HCT116 (cell line): ENCODE results near the gene CLRN1. TPM values are rescaled to one million over a fixed set of nuclear protein-coding genes. Genes with fewer than 3 reads are reported as not detected.

Experiments used
- ATAC-seq: fragments of 200-7000 bp; cut with Tn5 transposase; 2 replicates; pipeline ENCODE4 v1.9.1; 2020; ENCODE audit warnings: mild to moderate bottlenecking, moderate library complexity
- BruUV-seq: library from RNA; stranded (reverse); fragments of 400-500 nt; replicated peaks from 2 replicates; lab custom pipeline; 2021; lab: Mats Ljungman, UMichigan
- CTCF ChIA-PET: fragments of 300-600 bp; sonication (Branson Sonifier 250); formaldehyde crosslinking; loops from one replicate; lab custom pipeline; 2021; ENCODE audit warnings: antibody characterized with exemption; lab: Charles Lee
- POLR2A ChIA-PET: fragments of 300-600, 350-600 bp; sonication (Branson Sonifier 250); formaldehyde crosslinking; loops from one replicate; lab custom pipeline; 2021; ENCODE audit warnings: antibody characterized with exemption; lab: Charles Lee
- RAD21 ChIA-PET, 2 experiments: fragments of 300-600 bp; sonication (Branson Sonifier 250); formaldehyde crosslinking; loops; one replicate each; lab custom pipeline; 2023; ENCODE audit warnings: low total read pairs in 2 of 2; ENCODE audit not compliant: uncharacterized antibody in 2 of 2, unreplicated experiment in 2 of 2, low non-redundant PET in 1 of 2; lab: Charles Lee
- DNase-seq: peaks from one replicate; pipeline ENCODE4 v3.0.0-alpha.2; 2010; ENCODE audit warnings: low read depth, low spot score
- H2AFZ ChIP-seq: fragments of 200-600 bp; shearing (Covaris generic), sonication (generic); 2 replicates; pipeline ENCODE4 v1.6.1; 2017; ENCODE audit warnings: low read depth, mixed run types, mixed read lengths, antibody characterized with exemption, low read length; ENCODE audit not compliant: poor library complexity, severe bottlenecking
- H3K27ac ChIP-seq: 2 replicates; pipeline ENCODE4 v1.5.1; 2012; ENCODE audit warnings: low read depth, low read length
- H3K27me3 ChIP-seq: fragments of 200-600 bp; sonication (generic); 2 replicates; pipeline ENCODE4 v1.6.1; 2016; ENCODE audit warnings: mixed run types, low read length, mixed read lengths; ENCODE audit not compliant: insufficient read depth
- H3K36me3 ChIP-seq, 2 experiments: fragments of 200-500 bp in 1 of 2; fragments of 200-600 bp in 1 of 2; sonication (Bioruptor generic) in 1 of 2; sonication (generic) in 1 of 2; 2 replicates each; pipeline versions ENCODE4 v1.5.1 to v1.6.1; 2014 to 2016; ENCODE audit warnings: low read length in 2 of 2, inconsistent platforms in 1 of 2, mixed read lengths in 1 of 2, mixed run types in 1 of 2; ENCODE audit not compliant: insufficient read depth in 2 of 2, control insufficient read depth in 1 of 2
- H3K4me1 ChIP-seq, 2 experiments: fragments of 200-600 bp in 1 of 2; sonication (generic) in 1 of 2; 2 replicates each; pipeline versions ENCODE4 v1.5.1 to v1.6.1; 2012 to 2017; ENCODE audit warnings: low read length in 2 of 2, inconsistent platforms in 1 of 2, mild to moderate bottlenecking in 1 of 2, mixed read lengths in 1 of 2, mixed run types in 1 of 2, moderate library complexity in 1 of 2; ENCODE audit not compliant: insufficient read depth in 2 of 2, control insufficient read depth in 1 of 2
- H3K4me2 ChIP-seq: fragments of 200-600 bp; sonication (generic); 2 replicates; pipeline ENCODE4 v1.6.1; 2017; ENCODE audit warnings: mixed run types, low read length, mixed read lengths
- H3K4me3 ChIP-seq, 2 experiments: fragments of 200-600 bp in 1 of 2; sonication (generic) in 1 of 2; replicated peaks in 1 of 2; 2 replicates each; pipeline ENCODE4 v1.5.1; 2011 to 2016; ENCODE audit warnings: low read length in 2 of 2, control low read depth in 1 of 2, low read depth in 1 of 2, mild to moderate bottlenecking in 1 of 2, mixed read lengths in 1 of 2, mixed run types in 1 of 2
- H3K79me2 ChIP-seq: fragments of 200-600 bp; sonication (generic); 2 replicates; pipeline ENCODE4 v1.6.1; 2017; ENCODE audit warnings: mild to moderate bottlenecking, mixed run types, low read length, moderate library complexity, mixed read lengths; ENCODE audit not compliant: insufficient read depth
- H3K9ac ChIP-seq: fragments of 200-600 bp; sonication (generic); 2 replicates; pipeline ENCODE4 v1.6.1; 2016; ENCODE audit warnings: low read length, mixed read lengths
- H3K9me2 ChIP-seq: fragments of 200-600 bp; sonication (generic), shearing (Covaris generic); 2 replicates; pipeline ENCODE4 v1.6.1; 2017; ENCODE audit warnings: mixed run types, mild to moderate bottlenecking, moderate library complexity; ENCODE audit not compliant: insufficient read depth
- H3K9me3 ChIP-seq, 2 experiments: fragments of 200-500 bp in 1 of 2; fragments of 200-600 bp in 1 of 2; sonication (Bioruptor generic) in 1 of 2; sonication (generic) in 1 of 2; 2 replicates each; pipeline ENCODE4 v1.6.1; 2014 to 2017; ENCODE audit warnings: low read length in 2 of 2, mixed read lengths in 2 of 2, inconsistent platforms in 1 of 2, low read depth in 1 of 2, mild to moderate bottlenecking in 1 of 2, mixed run types in 1 of 2, moderate library complexity in 1 of 2; ENCODE audit not compliant: control insufficient read depth in 1 of 2, insufficient read depth in 1 of 2
- H4K20me1 ChIP-seq: fragments of 200-600 bp; sonication (generic), shearing (Covaris generic); 2 replicates; pipeline ENCODE4 v1.6.1; 2017; ENCODE audit warnings: mixed run types, mild to moderate bottlenecking, moderate library complexity; ENCODE audit not compliant: insufficient read depth
- CBX3 ChIP-seq: IDR thresholded peaks from 2 replicates; pipeline ENCODE4 v1.6.1; 2012; ENCODE audit warnings: low read depth
- EGR1 ChIP-seq: IDR thresholded peaks from 2 replicates; pipeline ENCODE4 v1.6.1; 2012; ENCODE audit warnings: low read depth
- POLR2A ChIP-seq: IDR thresholded peaks from 2 replicates; pipeline ENCODE4 v1.7.0; 2011; ENCODE audit warnings: borderline replicate concordance; ENCODE audit not compliant: insufficient read depth, insufficient read length; ENCODE audit errors: extremely low read depth
- SRF ChIP-seq: IDR thresholded peaks from 2 replicates; pipeline ENCODE4 v1.6.1; 2012; ENCODE audit warnings: low read depth
- ZFX ChIP-seq: fragments of 450-650 bp; IDR thresholded peaks from 2 replicates; pipeline ENCODE4 v1.6.1; 2017
- intact Hi-C: fragments of 100-400 bp; cut with micrococcal nuclease; formaldehyde crosslinking; loops from 2 replicates; pipeline ENCODE4 v1.10.0; 2022
- total RNA-seq: library from RNA; stranded (reverse); gene quantifications from one replicate; pipeline ENCODE4 v1.2.1, GENCODE V29; 2021; ENCODE audit not compliant: unreplicated experiment
- TF ChIP-seq, protein P1 (sequence below): IDR thresholded peaks from 2 replicates; pipeline ENCODE4 v1.6.1; 2011; ENCODE audit warnings: mild to moderate bottlenecking, low read length, moderate library complexity; ENCODE audit not compliant: insufficient replicate concordance; ENCODE audit errors: extremely low read depth
- TF ChIP-seq, protein P2 (sequence below): IDR thresholded peaks from 2 replicates; pipeline ENCODE4 v1.6.1; 2012; ENCODE audit warnings: low read depth

Gene CLRN1
- total RNA-seq, 1 experiment from 2014 or later = not detected

- POLR2A ChIA-PET = no interaction called here
- ATAC-seq (no peak), DNase-seq (no peak)
- RAD21 ChIA-PET = no interaction called here
- Histone ChIP-seq H3K27me3 (no peaks in the 10 kb centered on the region), H3K27ac (no peak overlapping the region), H3K9me2 (no peaks in the 10 kb centered on the region), H3K4me1 (no peaks in the 10 kb centered on the region), H3K9ac (no peak overlapping the region), H3K79me2 (no peaks in the 10 kb centered on the region), H3K9me3 (no peaks in the 10 kb centered on the region), H3K4me2 (no peak overlapping the region), H3K36me3 (no peaks in the 10 kb centered on the region), H4K20me1 (no peaks in the 10 kb centered on the region), H3K4me3 (no peak overlapping the region), H2AFZ (no peak overlapping the region)
- no TSS peak for BruUV-seq
- intact Hi-C loops = no loop called here
- CTCF ChIA-PET = no interaction called here
- no peak for TF ChIP-seq CBX3
- no peak for TF ChIP-seq EGR1
- no peak for TF ChIP-seq SRF
Measured at GRCh38 chr3:150931745-150932144, 40.8 kb downstream of the CLRN1 start.

DNA sequence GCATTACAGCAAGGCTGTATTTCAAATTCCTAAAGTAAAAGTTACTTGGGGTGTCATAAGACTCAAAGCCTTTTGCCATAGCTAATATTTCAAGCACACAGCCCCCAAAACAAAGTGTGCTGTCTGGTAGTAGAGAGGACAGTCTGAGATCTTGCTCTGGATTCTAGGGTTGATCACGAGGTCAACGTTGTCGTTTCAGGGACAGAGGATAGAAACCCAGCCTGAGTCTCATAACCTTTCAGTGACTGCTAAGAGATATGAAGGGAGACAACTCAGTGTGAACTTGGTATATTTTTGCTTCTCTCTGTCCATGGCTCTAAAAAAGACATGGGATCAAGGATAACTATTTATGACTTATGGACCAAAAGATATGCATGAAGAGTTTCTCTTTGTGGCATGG is 41.7 kb downstream of the CLRN1 start:
- Histone ChIP-seq H3K4me3 (no peak overlapping the region), H3K9me2 (no peaks in the 10 kb centered on the region), H3K79me2 (no peaks in the 10 kb centered on the region), H3K9me3 (no peaks in the 10 kb centered on the region), H3K4me1 (peaks cover 0 to 2% of the 10 kb centered on the region in 2 experiments; a peak in 2 of 4 replicates), H2AFZ (no peak overlapping the region), H3K4me2 (no peak overlapping the region), H3K9ac (no peak overlapping the region), H3K36me3 (no peaks in the 10 kb centered on the region), H3K27ac (no peak overlapping the region), H3K27me3 (no peaks in the 10 kb centered on the region), H4K20me1 (no peaks in the 10 kb centered on the region)
- ChIA-PET CTCF (no interaction called here), POLR2A (no interaction called here), RAD21 (no interaction called here)
- ATAC-seq = no peak
- DNase-seq = no peak
- no peak for TF ChIP-seq ZFX
- TF ChIP-seq SRF = no peak
- TF ChIP-seq POLR2A = no peak
- TF ChIP-seq, protein P1, sequence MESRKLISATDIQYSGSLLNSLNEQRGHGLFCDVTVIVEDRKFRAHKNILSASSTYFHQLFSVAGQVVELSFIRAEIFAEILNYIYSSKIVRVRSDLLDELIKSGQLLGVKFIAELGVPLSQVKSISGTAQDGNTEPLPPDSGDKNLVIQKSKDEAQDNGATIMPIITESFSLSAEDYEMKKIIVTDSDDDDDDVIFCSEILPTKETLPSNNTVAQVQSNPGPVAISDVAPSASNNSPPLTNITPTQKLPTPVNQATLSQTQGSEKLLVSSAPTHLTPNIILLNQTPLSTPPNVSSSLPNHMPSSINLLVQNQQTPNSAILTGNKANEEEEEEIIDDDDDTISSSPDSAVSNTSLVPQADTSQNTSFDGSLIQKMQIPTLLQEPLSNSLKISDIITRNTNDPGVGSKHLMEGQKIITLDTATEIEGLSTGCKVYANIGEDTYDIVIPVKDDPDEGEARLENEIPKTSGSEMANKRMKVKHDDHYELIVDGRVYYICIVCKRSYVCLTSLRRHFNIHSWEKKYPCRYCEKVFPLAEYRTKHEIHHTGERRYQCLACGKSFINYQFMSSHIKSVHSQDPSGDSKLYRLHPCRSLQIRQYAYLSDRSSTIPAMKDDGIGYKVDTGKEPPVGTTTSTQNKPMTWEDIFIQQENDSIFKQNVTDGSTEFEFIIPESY = no peak
- TF ChIP-seq, protein P2, sequence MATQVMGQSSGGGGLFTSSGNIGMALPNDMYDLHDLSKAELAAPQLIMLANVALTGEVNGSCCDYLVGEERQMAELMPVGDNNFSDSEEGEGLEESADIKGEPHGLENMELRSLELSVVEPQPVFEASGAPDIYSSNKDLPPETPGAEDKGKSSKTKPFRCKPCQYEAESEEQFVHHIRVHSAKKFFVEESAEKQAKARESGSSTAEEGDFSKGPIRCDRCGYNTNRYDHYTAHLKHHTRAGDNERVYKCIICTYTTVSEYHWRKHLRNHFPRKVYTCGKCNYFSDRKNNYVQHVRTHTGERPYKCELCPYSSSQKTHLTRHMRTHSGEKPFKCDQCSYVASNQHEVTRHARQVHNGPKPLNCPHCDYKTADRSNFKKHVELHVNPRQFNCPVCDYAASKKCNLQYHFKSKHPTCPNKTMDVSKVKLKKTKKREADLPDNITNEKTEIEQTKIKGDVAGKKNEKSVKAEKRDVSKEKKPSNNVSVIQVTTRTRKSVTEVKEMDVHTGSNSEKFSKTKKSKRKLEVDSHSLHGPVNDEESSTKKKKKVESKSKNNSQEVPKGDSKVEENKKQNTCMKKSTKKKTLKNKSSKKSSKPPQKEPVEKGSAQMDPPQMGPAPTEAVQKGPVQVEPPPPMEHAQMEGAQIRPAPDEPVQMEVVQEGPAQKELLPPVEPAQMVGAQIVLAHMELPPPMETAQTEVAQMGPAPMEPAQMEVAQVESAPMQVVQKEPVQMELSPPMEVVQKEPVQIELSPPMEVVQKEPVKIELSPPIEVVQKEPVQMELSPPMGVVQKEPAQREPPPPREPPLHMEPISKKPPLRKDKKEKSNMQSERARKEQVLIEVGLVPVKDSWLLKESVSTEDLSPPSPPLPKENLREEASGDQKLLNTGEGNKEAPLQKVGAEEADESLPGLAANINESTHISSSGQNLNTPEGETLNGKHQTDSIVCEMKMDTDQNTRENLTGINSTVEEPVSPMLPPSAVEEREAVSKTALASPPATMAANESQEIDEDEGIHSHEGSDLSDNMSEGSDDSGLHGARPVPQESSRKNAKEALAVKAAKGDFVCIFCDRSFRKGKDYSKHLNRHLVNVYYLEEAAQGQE = no peak
- intact Hi-C loops = no loop called here
- no TSS peak for BruUV-seq
